H9 (cell line): ENCODE data around the gene ARID3A. TPM values are rescaled to one million over a fixed set of nuclear protein-coding genes. Genes with fewer than 3 reads are reported as not detected.
A peak's percentile ranks its signal among the peaks of the same experiment; 100 is the strongest.

Source experiments
- DNase-seq: peaks from one replicate; pipeline ENCODE4 v3.0.0-alpha.2; 2017
- H2AFZ ChIP-seq: one replicate; pipeline ENCODE4 v1.6.1; 2013; ENCODE audit warnings: mild to moderate bottlenecking, low read length, control low read depth, moderate library complexity
- H2AK5ac ChIP-seq: 2 replicates; pipeline ENCODE4 v1.6.1; 2013; ENCODE audit warnings: low read length, control low read depth, mixed read lengths; ENCODE audit not compliant: insufficient read length
- H2BK120ac ChIP-seq: one replicate; pipeline ENCODE4 v1.6.1; 2013; ENCODE audit warnings: low read depth, mild to moderate bottlenecking, low read length, control low read depth, inconsistent platforms; ENCODE audit not compliant: poor library complexity, severe bottlenecking
- H2BK12ac ChIP-seq: 2 replicates; pipeline ENCODE4 v1.6.1; 2013; ENCODE audit warnings: low read length, control low read depth, mixed read lengths, low read depth; ENCODE audit not compliant: insufficient read length
- H2BK15ac ChIP-seq: 2 replicates; pipeline ENCODE4 v1.6.1; 2013; ENCODE audit warnings: low read depth, low read length, control low read depth
- H2BK20ac ChIP-seq: one replicate; pipeline ENCODE4 v1.6.1; 2013; ENCODE audit warnings: low read depth, mild to moderate bottlenecking, low read length, control low read depth, inconsistent platforms; ENCODE audit not compliant: poor library complexity, severe bottlenecking
- H2BK5ac ChIP-seq: 2 replicates; pipeline ENCODE4 v1.6.1; 2013; ENCODE audit warnings: low read length, control low read depth, mixed read lengths; ENCODE audit not compliant: insufficient read length
- H3K14ac ChIP-seq: 2 replicates; pipeline ENCODE4 v1.6.1; 2013; ENCODE audit warnings: low read length, control low read depth; ENCODE audit not compliant: insufficient read depth
- H3K18ac ChIP-seq: 2 replicates; pipeline ENCODE4 v1.6.1; 2013; ENCODE audit warnings: low read depth, mild to moderate bottlenecking, mixed read lengths, low read length, control low read depth; ENCODE audit not compliant: insufficient read length
- H3K23ac ChIP-seq: 2 replicates; pipeline ENCODE4 v1.6.1; 2013; ENCODE audit warnings: low read length, control low read depth, mixed read lengths, low read depth; ENCODE audit not compliant: insufficient read length
- H3K23me2 ChIP-seq: 2 replicates; pipeline ENCODE4 v1.6.1; 2013; ENCODE audit warnings: low read depth, mild to moderate bottlenecking, mixed read lengths, low read length, control low read depth; ENCODE audit not compliant: insufficient read length, poor library complexity, severe bottlenecking
- H3K27ac ChIP-seq: 2 replicates; pipeline ENCODE4 v1.5.1; 2013; ENCODE audit warnings: low read length, control low read depth, mixed read lengths, low read depth; ENCODE audit not compliant: insufficient read length
- H3K27me3 ChIP-seq: 2 replicates; pipeline ENCODE4 v1.6.1; 2013; ENCODE audit warnings: low read length, control low read depth, inconsistent platforms; ENCODE audit not compliant: insufficient read depth
- H3K4ac ChIP-seq: 2 replicates; pipeline ENCODE4 v1.6.1; 2013; ENCODE audit warnings: low read depth, mild to moderate bottlenecking, control low read depth, inconsistent platforms, low read length, moderate library complexity
- H3K4me1 ChIP-seq: 2 replicates; pipeline ENCODE4 v1.6.1; 2013; ENCODE audit warnings: low read length, control low read depth, inconsistent platforms; ENCODE audit not compliant: insufficient read depth
- H3K4me2 ChIP-seq: 2 replicates; pipeline ENCODE4 v1.6.1; 2013; ENCODE audit warnings: low read length, control low read depth, mixed read lengths; ENCODE audit not compliant: insufficient read length, insufficient read depth
- H3K56ac ChIP-seq: 2 replicates; pipeline ENCODE4 v1.6.1; 2013; ENCODE audit warnings: low read depth, mild to moderate bottlenecking, mixed read lengths, low read length, control low read depth; ENCODE audit not compliant: insufficient read length
- H3K79me1 ChIP-seq: 2 replicates; pipeline ENCODE4 v1.6.1; 2013; ENCODE audit warnings: low read depth, mild to moderate bottlenecking, moderate library complexity, low read length, control low read depth, inconsistent platforms; ENCODE audit not compliant: insufficient read depth, poor library complexity, severe bottlenecking
- H3K79me2 ChIP-seq: 2 replicates; pipeline ENCODE4 v1.6.1; 2013; ENCODE audit warnings: low read length, control low read depth, inconsistent platforms; ENCODE audit not compliant: insufficient read depth
- H3K9ac ChIP-seq: 2 replicates; pipeline ENCODE4 v1.6.1; 2013; ENCODE audit warnings: low read length, control low read depth, mixed read lengths; ENCODE audit not compliant: insufficient read length; ENCODE audit errors: extremely low read depth
- H3K9me3 ChIP-seq: one replicate; pipeline ENCODE4 v1.6.1; 2013; ENCODE audit warnings: low read depth, low read length, inconsistent platforms; ENCODE audit not compliant: control insufficient read depth
- H3T11ph ChIP-seq: one replicate; pipeline ENCODE4 v1.6.1; 2013; ENCODE audit warnings: mild to moderate bottlenecking, low read length, control low read depth, inconsistent platforms
- H4K20me1 ChIP-seq: one replicate; pipeline ENCODE4 v1.6.1; 2013; ENCODE audit not compliant: control insufficient read depth, insufficient read length, insufficient read depth
- H4K5ac ChIP-seq: 2 replicates; pipeline ENCODE4 v1.6.1; 2013; ENCODE audit warnings: low read depth, mild to moderate bottlenecking, mixed read lengths, low read length, control low read depth; ENCODE audit not compliant: insufficient read length
- H4K8ac ChIP-seq: replicated peaks from 2 replicates; pipeline ENCODE4 v1.6.1; 2013; ENCODE audit warnings: low read length, control low read depth, mixed read lengths, low read depth; ENCODE audit not compliant: insufficient read length
- H4K91ac ChIP-seq: 2 replicates; pipeline ENCODE4 v1.6.1; 2013; ENCODE audit warnings: low read depth, mild to moderate bottlenecking, moderate library complexity, mixed read lengths, low read length, control low read depth; ENCODE audit not compliant: insufficient read length
- H3K27ac Mint-ChIP-seq, 3 experiments: 2 replicates in 2 of 3; 3 replicates in 1 of 3; pipeline ENCODE4 v1.8.0; 2020 to 2021; ENCODE audit warnings: mixed read lengths in 3 of 3, mild to moderate bottlenecking in 1 of 3, moderate library complexity in 1 of 3
- H3K27me3 Mint-ChIP-seq: 2 replicates; pipeline ENCODE4 v1.8.0; 2021; ENCODE audit warnings: low read depth, mild to moderate bottlenecking, moderate library complexity, mixed read lengths
- H3K36me3 Mint-ChIP-seq, 3 experiments: 2 replicates in 2 of 3; 3 replicates in 1 of 3; pipeline ENCODE4 v1.8.0; 2020 to 2021; ENCODE audit warnings: low read depth in 3 of 3, mixed read lengths in 3 of 3; ENCODE audit not compliant: insufficient read depth in 1 of 3
- H3K4me1 Mint-ChIP-seq, 2 experiments: 2 replicates each; pipeline ENCODE4 v1.8.0; 2020; ENCODE audit warnings: mixed read lengths in 2 of 2
- H3K4me3 Mint-ChIP-seq, 2 experiments: 2 replicates in 1 of 2; 3 replicates in 1 of 2; pipeline ENCODE4 v1.8.0; 2020 to 2021; ENCODE audit warnings: mild to moderate bottlenecking in 2 of 2, mixed read lengths in 2 of 2, moderate library complexity in 1 of 2
- H3K9me3 Mint-ChIP-seq, 2 experiments: 2 replicates in 1 of 2; 3 replicates in 1 of 2; pipeline ENCODE4 v1.8.0; 2020; ENCODE audit warnings: mild to moderate bottlenecking in 2 of 2, mixed read lengths in 2 of 2, moderate library complexity in 1 of 2
- CTCF ChIP-seq: fragments of 200-600 bp; sonication (generic); conservative IDR thresholded peaks from 3 replicates; pipeline ENCODE4 v1.8.0; 2021; ENCODE audit warnings: antibody characterized with exemption, mild to moderate bottlenecking
- WGBS: extraction: QIAGEN DNeasy Blood & Tissue Kit; methylation state at CpG from one replicate; pipeline ENCODE4 v1.1.7; 2013; ENCODE audit warnings: missing lambda C conversion rate, low lambda C conversion rate, mixed read lengths; ENCODE audit not compliant: insufficient read length; ENCODE audit errors: extremely low coverage; 5-methylcytosine and 5-hydroxymethylcytosine counted together
- total RNA-seq: library from RNA; stranded (reverse); gene quantifications from 2 replicates; pipeline ENCODE4 v1.2.1, GENCODE V29; 2021

The ARID3A gene
- total RNA-seq, 1 experiment from 2014 or later, result 98.3 TPM

GRCh38 chr19:1017115-1017905 lies 91.5 kb downstream of the ARID3A start:
- peaks cover 17 to 35% of the 10 kb centered on the region in 2 experiments for H3K4me1 Mint-ChIP-seq
- H3K9ac ChIP-seq, result no peak overlapping the region
- H2BK15ac ChIP-seq, result no peak overlapping the region
- no peak overlapping the region for H2AFZ ChIP-seq
- H3K9me3 Mint-ChIP-seq, result no peaks in the 10 kb centered on the region; a peak in 1 of 5 replicates
- H4K5ac ChIP-seq, result no peak overlapping the region
- H2BK120ac ChIP-seq, result no peak overlapping the region
- H3K4me3 Mint-ChIP-seq, result peak overlapping the region; percentile 7 to 56; a peak in 4 of 5 replicates
- no peak overlapping the region for H4K8ac ChIP-seq
- no peaks in the 10 kb centered on the region for H4K20me1 ChIP-seq
- no peak overlapping the region for H3K18ac ChIP-seq
- DNase-seq, result no peak
- H2AK5ac ChIP-seq, result no peak overlapping the region
- no peak for TF ChIP-seq CTCF
- H2BK12ac ChIP-seq, result no peak overlapping the region
- no peak overlapping the region for H2BK5ac ChIP-seq
- H4K91ac ChIP-seq, result no peak overlapping the region
- no peaks in the 10 kb centered on the region for H3K27me3 ChIP-seq
- no peak overlapping the region for H3K56ac ChIP-seq
- H3K9me3 ChIP-seq, result no peaks in the 10 kb centered on the region
- no CpG with 5 or more reads among the region's 24 CpGs for WGBS
- H3K27ac Mint-ChIP-seq, result peak overlapping the region in 2 of 3 experiments; percentile 86 to 95; a peak in 5 of 7 replicates
- H3T11ph ChIP-seq, result no peak overlapping the region
- no peak overlapping the region for H3K4me2 ChIP-seq
- no peak overlapping the region for H3K4ac ChIP-seq
- H3K27ac ChIP-seq, result no peak overlapping the region
- peaks cover 2 to 10% (median 4%) of the 10 kb centered on the region in 3 experiments; a peak in 5 of 7 replicates for H3K36me3 Mint-ChIP-seq
- H3K79me1 ChIP-seq, result peaks cover 7% of the 10 kb centered on the region
- H3K23ac ChIP-seq, result no peak overlapping the region
- H3K4me1 ChIP-seq, result no peaks in the 10 kb centered on the region; the same call in 1 of the 2 replicates
- peaks cover 45% of the 10 kb centered on the region; the same call in 1 of the 2 replicates for H3K79me2 ChIP-seq
- H3K14ac ChIP-seq, result no peak overlapping the region
- no peak overlapping the region for H2BK20ac ChIP-seq
- H3K23me2 ChIP-seq, result peaks cover 10% of the 10 kb centered on the region
- no peaks in the 10 kb centered on the region; the same call in 1 of the 2 replicates for H3K27me3 Mint-ChIP-seq
